NCI-H2227 treated with DMSO at 0.1 percent for 48 hours (cell line): ENCODE measurements around the gene RBM45.

ENCODE experiments used
- DNase-seq: peaks from one replicate; lab custom pipeline; 2025; lab: John Stamatoyannopoulos, UW

RBM45 gene

GRCh38 chr2:178160601-178161000 lies 48.4 kb downstream of the RBM45 start:
- no peak for DNase-seq

DNA sequence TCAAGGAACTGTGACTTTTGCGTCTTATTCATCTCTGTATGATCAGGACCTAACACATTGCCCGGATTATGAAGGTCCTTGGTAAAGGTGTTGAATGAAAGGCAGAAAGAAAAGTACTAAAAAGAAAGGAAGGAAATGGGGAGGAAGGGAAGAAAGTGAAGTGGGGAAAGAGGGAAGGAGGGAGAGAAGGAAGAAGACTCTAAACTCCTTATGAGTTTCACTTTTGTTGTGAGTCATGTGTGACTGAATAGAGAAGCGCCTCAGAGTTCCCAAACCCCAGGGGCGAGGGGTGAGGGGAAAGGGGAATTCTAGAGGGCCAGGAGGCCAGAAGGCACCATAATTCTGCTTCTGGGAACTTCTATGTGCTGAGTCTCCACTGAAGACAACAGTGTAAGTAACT lies 51.2 kb downstream of the RBM45 start:
- no peak for DNase-seq

DNA sequence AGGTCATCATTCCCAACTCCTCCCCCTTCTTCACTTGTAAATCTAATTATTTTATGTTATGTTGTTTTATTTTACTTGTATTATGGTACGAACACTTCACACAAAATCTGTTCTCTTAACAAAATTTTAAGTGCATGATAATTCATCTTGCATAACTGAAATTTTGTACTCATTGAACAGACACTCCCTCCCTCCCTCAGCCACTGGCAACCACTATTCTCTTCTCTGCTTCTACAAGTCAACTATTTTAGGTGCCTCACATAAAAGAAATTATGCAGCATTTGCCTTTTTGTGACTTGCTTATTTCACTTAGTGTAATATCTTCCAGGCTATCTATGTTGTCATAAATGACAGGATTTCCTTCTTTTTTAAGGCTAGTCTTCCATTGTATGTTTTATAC lies 51.7 kb downstream of the RBM45 start:
- DNase-seq: no peak

GRCh38 chr2:178173657-178174056 lies 61.4 kb downstream of the RBM45 start:
- DNase-seq: no peak

DNA sequence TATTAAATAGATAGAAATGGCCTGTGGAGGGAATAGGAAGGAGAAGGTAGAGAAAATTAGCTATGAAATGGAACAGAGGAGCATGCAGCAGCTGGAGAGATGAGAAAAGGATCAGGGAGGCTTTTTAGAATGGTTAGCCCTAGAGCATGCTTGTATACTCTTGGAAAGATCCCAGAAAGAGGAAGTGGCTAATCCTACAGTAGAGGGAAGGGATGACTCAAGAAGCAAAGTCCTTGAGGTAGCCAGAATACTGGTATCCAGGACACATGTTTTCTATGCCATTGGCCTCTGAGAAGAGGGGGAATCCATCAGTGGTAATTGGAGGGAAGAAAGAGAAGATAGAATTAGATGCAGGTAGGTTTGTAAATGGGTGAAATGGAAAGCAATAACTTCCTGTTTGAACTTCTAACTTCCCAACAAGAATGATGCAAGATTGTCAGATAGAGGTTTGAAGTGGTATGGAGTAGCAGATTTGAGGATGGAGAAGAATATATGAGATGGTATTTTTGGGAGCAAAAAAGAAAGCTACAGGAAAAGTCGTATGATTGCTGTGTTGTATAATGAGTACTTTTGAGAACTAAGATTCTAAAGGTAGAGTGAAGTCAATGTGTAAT lies 64.9 kb downstream of the RBM45 start:
- DNase-seq: no peak
